GM21717 (cell line): ENCODE data around the gene HLCS.

Experiments
- ATAC-seq: cut with Tn5 transposase; IDR thresholded peaks from one replicate; pipeline ENCODE4 v1.9.1; 2021; ENCODE audit warnings: mild to moderate bottlenecking, moderate library complexity; ENCODE audit not compliant: unreplicated experiment

The HLCS gene

GRCh38 chr21:36852864-36853263, 113.6 kb downstream of the HLCS start:
- no peak for ATAC-seq

- no peak for ATAC-seq
Measured at GRCh38 chr21:36852293-36852692, 114.2 kb downstream of the HLCS start.

GRCh38 chr21:36851121-36851520, 115.3 kb downstream of the HLCS start:
- no peak for ATAC-seq

GRCh38 chr21:36850372-36850771, 116.1 kb downstream of the HLCS start:
- ATAC-seq = no peak

GRCh38 chr21:36849461-36850105, 116.9 kb downstream of the HLCS start:
- ATAC-seq = no peak

- no peak for ATAC-seq
Measured at GRCh38 chr21:36848730-36849274, 117.7 kb downstream of the HLCS start.

GRCh38 chr21:36847189-36847588, 119.3 kb downstream of the HLCS start:
- ATAC-seq = no peak

GRCh38 chr21:36846631-36847030, 119.8 kb downstream of the HLCS start:
- no peak for ATAC-seq

- ATAC-seq = no peak
Measured at GRCh38 chr21:36845790-36846189, 120.7 kb downstream of the HLCS start.

GRCh38 chr21:36845070-36845469, 121.4 kb downstream of the HLCS start:
- ATAC-seq = no peak

- no peak for ATAC-seq
Measured at GRCh38 chr21:36841866-36842265, 124.6 kb downstream of the HLCS start.

GRCh38 chr21:36839735-36840134, 126.7 kb downstream of the HLCS start:
- ATAC-seq = no peak

GRCh38 chr21:36839123-36839522, 127.3 kb downstream of the HLCS start:
- ATAC-seq = no peak

GRCh38 chr21:36835383-36835795, 131.1 kb downstream of the HLCS start:
- no peak for ATAC-seq

- no peak for ATAC-seq
Measured at GRCh38 chr21:36834192-36834591, 132.3 kb downstream of the HLCS start.

GRCh38 chr21:36830100-36830499, 136.4 kb downstream of the HLCS start:
- ATAC-seq = no peak

GRCh38 chr21:36828891-36829515, 137.5 kb downstream of the HLCS start:
- no peak for ATAC-seq

- ATAC-seq = no peak
Measured at GRCh38 chr21:36828208-36828607, 138.3 kb downstream of the HLCS start.

- ATAC-seq = no peak
Measured at GRCh38 chr21:36825658-36826057, 140.8 kb downstream of the HLCS start.

- no peak for ATAC-seq
Measured at GRCh38 chr21:36821032-36821299, 145.5 kb downstream of the HLCS start.

- ATAC-seq = no peak
Measured at GRCh38 chr21:36820176-36821031, 146.1 kb downstream of the HLCS start.
